Breast epithelium (tissue), 4 donors: Measurements from ENCODE around the gene OAS2. TPM values are rescaled to one million over a fixed set of nuclear protein-coding genes. Genes with fewer than 3 reads are reported as not detected.

Experiments
- DNase-seq, 2 donors: peaks; one replicate each; pipeline ENCODE4 v3.0.0-alpha.2; 2019; ENCODE audit warnings: low spot score in 2 of 2
- H3K27ac ChIP-seq, 2 donors: fragments of 200-600 bp; sonication (generic) in 1 of 2; one replicate each; pipeline ENCODE4 v1.5.1; 2016 to 2019; ENCODE audit warnings: mild to moderate bottlenecking in 1 of 2
- H3K27me3 ChIP-seq, 2 donors: fragments of 200-600 bp; sonication (generic) in 1 of 2; one replicate each; pipeline versions ENCODE4 v1.5.1 to v1.6.0; 2017 to 2019; ENCODE audit warnings: control low read depth in 1 of 2, mild to moderate bottlenecking in 1 of 2
- H3K36me3 ChIP-seq: fragments of 200-600 bp; one replicate; pipeline ENCODE4 v1.5.1; 2019
- H3K4me1 ChIP-seq, 2 donors: fragments of 200-600 bp; sonication (generic); one replicate each; pipeline ENCODE4 v1.5.1; 2016 to 2019; ENCODE audit warnings: control low read depth in 1 of 2
- H3K4me3 ChIP-seq, 3 donors: fragments of 200-600 bp; sonication (generic); 1 replicate in 2 of 3; 2 replicates in 1 of 3; pipeline ENCODE4 v1.5.1; 2016 to 2019; ENCODE audit warnings: mild to moderate bottlenecking in 3 of 3, moderate library complexity in 2 of 3
- H3K9me3 ChIP-seq, 2 donors: fragments of 200-600 bp; sonication (generic) in 1 of 2; one replicate each; pipeline ENCODE4 v1.5.1; 2016 to 2019; ENCODE audit warnings: control low read depth in 1 of 2
- CTCF ChIP-seq, 3 donors: fragments of 450-650 bp; IDR thresholded peaks; one replicate each; pipeline ENCODE4 v1.5.1; 2016 to 2017; ENCODE audit warnings: antibody characterized with exemption in 3 of 3, mild to moderate bottlenecking in 3 of 3, moderate library complexity in 3 of 3
- POLR2A ChIP-seq: fragments of 450-650 bp; IDR thresholded peaks from one replicate; pipeline ENCODE4 v1.6.1; 2016; ENCODE audit warnings: antibody characterized with exemption, mild to moderate bottlenecking, moderate library complexity
- POLR2AphosphoS5 ChIP-seq, 3 donors: sonication (generic); formaldehyde crosslinking; IDR thresholded peaks; one replicate each; pipeline ENCODE4 v1.6.1; 2017; ENCODE audit warnings: antibody characterized with exemption in 3 of 3
- intact Hi-C: fragments of 100-400 bp; cut with DNase I; formaldehyde crosslinking; loops from one replicate; pipeline ENCODE4 v1.15.1; 2023; ENCODE audit warnings: low total_unique reads
- total RNA-seq, 3 donors: library from RNA; depleted of rRNA; stranded (reverse); fragments of >200 nt; gene quantifications; one replicate each; pipeline ENCODE4 v1.1.0, GENCODE V29; 2016

The OAS2 gene
- total RNA-seq, 3 donors from 2014 or later, result 6.2 to 9.5 (median 7.9) TPM

GRCh38 chr12:113059071-113059595 lies 80.8 kb downstream of the OAS2 start:
- intact Hi-C loops, result no loop called here
- TF ChIP-seq CTCF (IDR thresholded peaks at IDR 0.05) (no peak), POLR2A (no peak)

GRCh38 chr12:113060336-113060960 lies 82.1 kb downstream of the OAS2 start:
- H3K27me3 ChIP-seq, result peaks cover 0 to 7% of the 10 kb centered on the region in 2 donors
- intact Hi-C loops, result no loop called here
- H3K36me3 ChIP-seq, result no peaks in the 10 kb centered on the region
- TF ChIP-seq POLR2AphosphoS5 (IDR thresholded peaks at IDR 0.05), result no peak
- no peak for TF ChIP-seq POLR2A
- TF ChIP-seq CTCF (IDR thresholded peaks at IDR 0.05), result no peak
- DNase-seq, result no peak
- H3K9me3 ChIP-seq, result no peaks in the 10 kb centered on the region
- no peak overlapping the region for H3K4me3 ChIP-seq
- H3K27ac ChIP-seq, result no peak overlapping the region
- H3K4me1 ChIP-seq, result no peaks in the 10 kb centered on the region

More at GRCh38 chr12:113059071-113059595, 80.8 kb downstream of the OAS2 start:
- Histone ChIP-seq H3K27ac (no peak overlapping the region), H3K9me3 (no peaks in the 10 kb centered on the region), H3K36me3 (no peaks in the 10 kb centered on the region), H3K4me1 (no peaks in the 10 kb centered on the region), H3K27me3 (peaks cover 0 to 7% of the 10 kb centered on the region in 2 donors), H3K4me3 (no peak overlapping the region)
- DNase-seq, result no peak

- DNase-seq, result no peak
- Histone ChIP-seq H3K27me3 (peaks cover 0 to 7% of the 10 kb centered on the region in 2 donors), H3K9me3 (no peaks in the 10 kb centered on the region), H3K4me3 (no peak overlapping the region), H3K4me1 (no peaks in the 10 kb centered on the region), H3K27ac (no peak overlapping the region), H3K36me3 (no peaks in the 10 kb centered on the region)
- no peak for TF ChIP-seq POLR2AphosphoS5 (IDR thresholded peaks at IDR 0.05)
- TF ChIP-seq CTCF (IDR thresholded peaks at IDR 0.05), result no peak
- no peak for TF ChIP-seq POLR2A
- intact Hi-C loops, result no loop called here
Measured at GRCh38 chr12:113061061-113061694, 82.9 kb downstream of the OAS2 start.

Other genes with a start within 250 kb of the OAS2 start
- gene RPH3A, start 186.8 kb upstream of the OAS2 start, total RNA-seq, result under 1 TPM in 2 of 3 donors, not detected in 1; under 0.01 to 0.15 TPM
- 10 to 100 TPM; 21.4 to 39.4 (median 23.3) TPM for gene OAS1, start 71.6 kb upstream of the OAS2 start, total RNA-seq
- 10 to 100 TPM in 1 of 3 donors, 1 to 10 TPM in 2; 5.2 to 15.1 (median 5.9) TPM for gene OAS3, start 40.0 kb upstream of the OAS2 start, total RNA-seq
- 10 to 100 TPM in 2 of 3 donors, 1 to 10 TPM in 1; 7.9 to 46.6 (median 20.0) TPM for gene DTX1, start 78.2 kb downstream of the OAS2 start, total RNA-seq
- 1 to 10 TPM in 2 of 3 donors, not detected in 1; 1.3 to 6.7 TPM for gene RASAL1, start 157.2 kb downstream of the OAS2 start, total RNA-seq
- under 1 TPM in 1 of 3 donors, not detected in 2; 0.29 TPM for gene CFAP73, start 171.2 kb downstream of the OAS2 start, total RNA-seq
- gene DDX54, start 207.0 kb downstream of the OAS2 start, total RNA-seq, result 10 to 100 TPM; 51.5 to 62.1 (median 60.3) TPM
- gene RITA1, start 207.2 kb downstream of the OAS2 start, total RNA-seq, result 10 to 100 TPM in 2 of 3 donors, 1 to 10 TPM in 1; 9.4 to 22.4 (median 15.4) TPM
- gene TPCN1, start 242.9 kb downstream of the OAS2 start, total RNA-seq, result 10 to 100 TPM; 46.9 to 71.7 (median 59.5) TPM